ENCODE data around the gene PLCG2.

The PLCG2 gene

GRCh38 chr16:81921085-81921814 is 142.2 kb downstream of the PLCG2 start:
- Histone ChIP-seq H3K4me1 (no peaks in the 10 kb centered on the region), H3K4me3 (ENCODE audit: low read depth, low read length) (no peak overlapping the region), H3K27me3 (no peaks in the 10 kb centered on the region), H3K36me3 (no peaks in the 10 kb centered on the region), H3K9me3 (no peaks in the 10 kb centered on the region)
- DNase-seq: no peak
- no peak for TF ChIP-seq CTCF (IDR thresholded peaks at IDR 0.05; ENCODE audit: low read depth, low read length)

GRCh38 chr16:81921843-81922584 is 142.9 kb downstream of the PLCG2 start:
- no peaks in the 10 kb centered on the region for H3K4me1 ChIP-seq
- H3K4me3 ChIP-seq (ENCODE audit: low read depth, low read length): no peak overlapping the region
- no peak for DNase-seq
- TF ChIP-seq CTCF (IDR thresholded peaks at IDR 0.05; ENCODE audit: low read depth, low read length): no peak
- H3K27me3 ChIP-seq: no peaks in the 10 kb centered on the region
- H3K9me3 ChIP-seq: no peaks in the 10 kb centered on the region
- no peaks in the 10 kb centered on the region for H3K36me3 ChIP-seq

GRCh38 chr16:81923296-81923695 is 144.2 kb downstream of the PLCG2 start:
- H3K27me3 ChIP-seq: no peaks in the 10 kb centered on the region
- H3K9me3 ChIP-seq: no peaks in the 10 kb centered on the region
- H3K4me3 ChIP-seq (ENCODE audit: low read depth, low read length): no peak overlapping the region
- H3K36me3 ChIP-seq: no peaks in the 10 kb centered on the region
- no peak for TF ChIP-seq CTCF (IDR thresholded peaks at IDR 0.05; ENCODE audit: low read depth, low read length)
- no peaks in the 10 kb centered on the region for H3K4me1 ChIP-seq
- no peak for DNase-seq

GRCh38 chr16:81925016-81925415 is 145.9 kb downstream of the PLCG2 start:
- TF ChIP-seq CTCF (IDR thresholded peaks at IDR 0.05; ENCODE audit: low read depth, low read length): no peak
- no peaks in the 10 kb centered on the region for H3K9me3 ChIP-seq
- H3K4me3 ChIP-seq (ENCODE audit: low read depth, low read length): no peak overlapping the region
- no peaks in the 10 kb centered on the region for H3K4me1 ChIP-seq
- H3K27me3 ChIP-seq: no peaks in the 10 kb centered on the region
- no peaks in the 10 kb centered on the region for H3K36me3 ChIP-seq
- no peak for DNase-seq

- TF ChIP-seq CTCF (IDR thresholded peaks at IDR 0.05; ENCODE audit: low read depth, low read length): no peak
- Histone ChIP-seq H3K9me3 (no peaks in the 10 kb centered on the region), H3K27me3 (no peaks in the 10 kb centered on the region), H3K36me3 (no peaks in the 10 kb centered on the region), H3K4me3 (ENCODE audit: low read depth, low read length) (no peak overlapping the region), H3K4me1 (no peaks in the 10 kb centered on the region)
- DNase-seq: no peak
These were observed 146.9 kb downstream of the PLCG2 start for GRCh38 chr16:81926036-81926435.

Data from BE2C (cell line).